Uterine smooth muscle cell (primary cell): ENCODE results near the gene NEUROD6. TPM values are rescaled to one million over a fixed set of nuclear protein-coding genes. Genes with fewer than 3 reads are reported as not detected.

Source experiments
- total RNA-seq: library from RNA; depleted of rRNA; stranded (reverse); fragments of >200 nt; gene quantifications from 2 replicates; pipeline ENCODE4 v1.2.3, GENCODE V29; 2014

Gene NEUROD6
- total RNA-seq, result not detected in 2 replicates

DNA sequence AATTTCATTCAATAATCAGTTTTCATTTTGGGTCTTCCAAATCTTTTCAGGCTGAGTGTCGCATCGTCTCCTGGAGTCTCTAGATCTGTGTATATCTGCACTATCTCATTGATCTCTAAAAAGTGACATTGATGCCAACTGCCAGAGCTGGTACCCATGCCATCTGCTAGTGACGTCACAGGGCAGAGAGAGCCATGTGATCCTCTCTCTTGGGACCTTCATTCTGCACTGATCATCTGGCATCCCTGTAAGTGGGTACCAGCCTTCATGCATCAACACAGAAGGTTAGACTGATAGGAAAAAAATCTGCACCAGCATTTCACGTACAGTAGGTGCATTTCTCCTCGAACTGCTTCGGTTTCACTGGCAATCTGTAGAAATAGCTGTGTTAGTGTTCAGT lies at the start of gene NEUROD6:
NEUROD6 (minus strand) TSS at position 124 of the 400 bp plus-strand sequence. CDS start 1,458 bp downstream, outside the sequence.

Other genes with a start within 250 kb of the NEUROD6 start
- not detected in 2 replicates for gene ITPRID1, start 173.4 kb upstream of the NEUROD6 start, total RNA-seq